ENCODE data around the gene CCSER1.

CCSER1 gene

GRCh38 chr4:90546114-90546513 is 418.9 kb downstream of the CCSER1 start:
- DNase-seq (ENCODE audit: low spot score), result no peak
- TF ChIP-seq, protein P1, sequence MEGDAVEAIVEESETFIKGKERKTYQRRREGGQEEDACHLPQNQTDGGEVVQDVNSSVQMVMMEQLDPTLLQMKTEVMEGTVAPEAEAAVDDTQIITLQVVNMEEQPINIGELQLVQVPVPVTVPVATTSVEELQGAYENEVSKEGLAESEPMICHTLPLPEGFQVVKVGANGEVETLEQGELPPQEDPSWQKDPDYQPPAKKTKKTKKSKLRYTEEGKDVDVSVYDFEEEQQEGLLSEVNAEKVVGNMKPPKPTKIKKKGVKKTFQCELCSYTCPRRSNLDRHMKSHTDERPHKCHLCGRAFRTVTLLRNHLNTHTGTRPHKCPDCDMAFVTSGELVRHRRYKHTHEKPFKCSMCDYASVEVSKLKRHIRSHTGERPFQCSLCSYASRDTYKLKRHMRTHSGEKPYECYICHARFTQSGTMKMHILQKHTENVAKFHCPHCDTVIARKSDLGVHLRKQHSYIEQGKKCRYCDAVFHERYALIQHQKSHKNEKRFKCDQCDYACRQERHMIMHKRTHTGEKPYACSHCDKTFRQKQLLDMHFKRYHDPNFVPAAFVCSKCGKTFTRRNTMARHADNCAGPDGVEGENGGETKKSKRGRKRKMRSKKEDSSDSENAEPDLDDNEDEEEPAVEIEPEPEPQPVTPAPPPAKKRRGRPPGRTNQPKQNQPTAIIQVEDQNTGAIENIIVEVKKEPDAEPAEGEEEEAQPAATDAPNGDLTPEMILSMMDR (IDR thresholded peaks at IDR 0.05; ENCODE audit: extremely low read depth, missing control alignments), result no peak

DNA sequence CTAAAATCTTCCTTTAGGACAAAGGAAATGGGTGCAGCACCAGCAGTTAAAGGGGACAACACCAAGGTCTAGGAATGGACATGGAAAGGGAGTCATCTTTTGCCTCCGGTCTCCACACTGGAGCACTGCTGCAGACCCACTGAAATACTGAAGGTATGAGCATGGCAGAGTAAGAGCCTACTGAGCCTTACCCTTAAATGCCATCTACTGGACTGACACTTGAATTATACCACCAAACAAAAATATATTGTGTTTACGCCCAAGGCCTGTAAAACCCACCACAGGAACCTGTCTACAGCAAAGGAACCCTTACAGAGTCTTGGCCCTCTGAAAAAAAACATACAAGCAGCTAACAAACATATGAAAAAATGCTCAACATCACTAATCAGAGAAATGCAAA is 443.4 kb downstream of the CCSER1 start:
- no peak for DNase-seq (ENCODE audit: low spot score)
- TF ChIP-seq, protein P1 (IDR thresholded peaks at IDR 0.05; ENCODE audit: extremely low read depth, missing control alignments), result no peak

DNA sequence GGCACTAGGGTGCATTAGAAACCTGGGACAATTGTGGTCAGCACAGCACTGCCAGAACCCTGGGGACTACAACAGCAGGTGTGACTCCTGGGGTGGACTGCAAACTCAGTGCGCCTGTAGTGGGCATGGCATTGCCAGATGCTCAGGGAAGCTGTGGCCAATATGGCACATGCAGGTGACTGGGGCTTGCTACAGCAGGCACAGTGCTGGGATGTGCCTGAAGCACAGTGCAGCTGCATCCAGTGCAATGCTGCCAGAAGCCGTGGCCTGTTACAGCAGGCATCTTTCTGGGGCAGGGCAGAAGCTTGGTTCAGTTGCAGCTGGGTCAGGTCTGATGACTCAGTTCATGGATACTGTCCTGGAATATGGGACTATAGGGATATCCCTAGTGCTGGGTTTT is 445.8 kb downstream of the CCSER1 start:
- DNase-seq (ENCODE audit: low spot score), result no peak
- TF ChIP-seq, protein P1 (IDR thresholded peaks at IDR 0.05; ENCODE audit: extremely low read depth, missing control alignments), result no peak

- no peak for DNase-seq (ENCODE audit: low spot score)
- TF ChIP-seq, protein P1 (IDR thresholded peaks at IDR 0.05; ENCODE audit: extremely low read depth, missing control alignments), result no peak
Observed at GRCh38 chr4:90575371-90575770, 448.2 kb downstream of the CCSER1 start.

DNA sequence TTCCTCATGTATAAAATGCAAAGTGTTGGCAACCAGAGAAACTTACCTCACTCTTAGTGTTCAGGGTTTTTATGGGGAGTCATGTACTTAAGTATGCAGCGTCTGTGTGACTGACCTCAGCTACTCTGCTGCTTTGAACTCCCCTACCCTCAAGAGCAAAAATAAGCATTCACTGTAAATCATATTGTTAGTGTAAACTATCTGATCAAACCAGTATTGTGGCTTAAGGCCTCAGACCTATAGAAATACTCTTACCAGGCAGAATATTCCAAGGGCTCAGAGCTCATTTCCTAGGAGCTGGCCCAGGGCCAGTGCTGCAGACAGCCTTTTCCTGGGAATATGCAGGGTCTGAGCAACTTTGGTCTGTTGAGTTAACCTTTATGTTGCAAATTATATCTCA is 453.1 kb downstream of the CCSER1 start:
- TF ChIP-seq, protein P1 (IDR thresholded peaks at IDR 0.05; ENCODE audit: extremely low read depth, missing control alignments), result no peak
- DNase-seq (ENCODE audit: low spot score), result no peak

GRCh38 chr4:90582087-90582486 is 454.9 kb downstream of the CCSER1 start:
- TF ChIP-seq, protein P1 (IDR thresholded peaks at IDR 0.05; ENCODE audit: extremely low read depth, missing control alignments), result no peak
- no peak for DNase-seq (ENCODE audit: low spot score)

GRCh38 chr4:90584051-90584450 is 456.9 kb downstream of the CCSER1 start:
- TF ChIP-seq, protein P1 (IDR thresholded peaks at IDR 0.05; ENCODE audit: extremely low read depth, missing control alignments), result no peak

More at GRCh38 chr4:90584051-90584450, 456.9 kb downstream of the CCSER1 start:
- DNase-seq (ENCODE audit: low spot score), result no peak
